GM19452 (cell line): ENCODE data around the gene AAMP.
"Not testable (repeated sequence)": the region's sequence is repeated elsewhere in the genome, so short reads cannot be mapped to it uniquely, and the experiment has no call there.

Source experiments
- ATAC-seq: cut with Tn5 transposase; IDR thresholded peaks from one replicate; pipeline ENCODE4 v1.9.1; 2021; ENCODE audit not compliant: unreplicated experiment

The AAMP gene

DNA sequence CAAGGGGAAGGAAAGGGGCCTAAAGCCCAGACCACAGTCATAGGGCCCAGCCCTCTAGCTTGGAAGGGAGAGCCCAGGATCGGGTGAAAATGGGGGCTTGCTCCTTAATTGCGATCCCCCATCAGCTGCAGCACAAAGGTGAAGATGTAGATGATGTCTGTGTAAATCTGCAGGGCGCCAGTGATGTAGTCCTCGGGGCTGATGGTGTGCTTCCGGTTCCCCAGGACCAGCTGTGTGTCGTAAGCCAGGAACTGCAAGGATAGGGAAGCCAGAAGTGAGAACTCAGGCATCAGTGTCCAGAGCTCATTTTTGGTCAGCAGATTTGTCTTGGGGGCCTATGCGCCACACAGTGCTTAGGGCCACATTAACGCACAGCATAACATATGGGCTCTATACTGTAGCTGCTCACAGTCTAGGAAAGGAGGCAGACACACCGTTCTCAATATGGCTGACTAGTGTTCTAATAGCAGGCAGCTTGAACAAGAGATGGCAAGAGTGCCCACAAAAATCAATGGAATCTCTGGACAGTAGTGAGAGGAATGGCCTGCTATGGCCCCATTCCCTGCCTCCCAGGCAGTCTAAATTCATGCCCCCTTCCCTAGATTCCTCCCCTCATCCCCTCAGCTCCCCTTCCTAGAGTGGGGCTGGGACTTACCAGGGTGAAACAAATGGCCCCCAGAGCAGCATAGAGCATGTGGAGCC, 5.6 kb upstream of the AAMP start:
- no peak for ATAC-seq

DNA sequence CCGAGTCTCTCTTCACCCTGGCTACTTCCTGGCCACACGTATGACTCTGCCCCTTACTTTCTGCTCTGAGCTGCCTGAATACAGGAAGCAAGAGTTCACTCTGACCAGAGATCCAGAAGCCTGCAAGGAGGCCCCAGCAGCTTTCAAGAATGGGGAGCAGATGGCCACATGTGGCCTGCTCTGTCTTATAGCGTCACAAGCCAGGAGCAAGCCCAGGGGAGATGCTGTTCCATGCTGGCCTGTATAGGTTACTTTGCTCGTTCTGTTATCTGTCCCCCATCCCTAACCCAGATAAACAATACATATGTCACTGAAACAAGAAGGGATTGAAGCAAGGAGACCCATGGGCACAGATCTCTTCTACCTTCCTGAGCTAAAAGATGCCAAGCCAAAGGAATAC, 4.6 kb upstream of the AAMP start:
- no peak for ATAC-seq

DNA sequence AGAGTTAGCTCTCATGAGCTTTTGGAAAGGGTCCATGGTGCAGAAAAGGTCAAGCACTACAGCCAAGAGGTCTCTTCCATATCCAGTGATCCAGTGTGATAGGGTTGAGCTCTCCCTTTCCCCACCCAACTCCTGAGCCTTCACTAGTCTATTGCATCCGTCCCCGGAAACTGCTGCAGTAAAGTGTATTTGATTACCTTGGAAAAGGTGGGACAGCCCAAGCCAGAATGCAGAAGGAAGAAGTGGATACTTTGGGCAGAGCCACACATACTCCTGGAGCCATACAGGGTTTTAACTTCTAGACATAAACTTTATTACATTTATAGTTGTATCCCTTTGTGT, 3.9 kb upstream of the AAMP start:
- ATAC-seq: no peak

DNA sequence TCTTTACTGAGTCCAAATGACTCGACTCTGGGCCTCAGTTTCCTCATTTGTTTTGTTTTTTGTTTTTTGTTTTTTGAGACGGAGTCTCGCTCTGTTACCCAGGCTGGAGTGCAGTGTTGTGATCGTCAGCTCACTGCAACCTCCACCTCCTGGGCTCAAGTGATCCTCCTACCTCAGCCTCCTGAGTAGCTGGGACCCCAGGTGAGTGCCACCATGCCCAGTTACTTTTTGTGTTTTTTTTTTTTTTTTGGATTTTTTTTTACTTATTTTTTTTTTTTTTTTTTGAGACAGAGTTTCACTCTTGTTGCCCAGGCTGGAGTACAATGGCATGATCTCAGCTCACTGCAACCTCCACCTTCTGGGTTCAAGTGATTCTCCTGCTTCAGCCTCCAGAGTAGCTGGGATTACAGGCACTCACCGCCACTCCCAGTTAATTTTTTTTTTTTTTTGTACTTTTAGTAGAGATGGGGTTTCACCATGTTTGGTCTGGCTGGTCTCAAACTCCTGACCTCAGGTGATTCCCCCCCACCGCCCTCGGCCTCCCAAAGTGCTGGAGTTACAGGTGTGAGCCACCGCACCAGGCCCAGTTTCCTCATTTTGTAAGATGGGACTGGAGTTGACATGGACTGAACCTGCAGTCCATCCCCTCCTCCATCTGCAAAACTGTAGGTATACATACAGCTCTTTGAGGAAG, 3.4 kb upstream of the AAMP start:
- not testable (repeated sequence) for ATAC-seq

DNA sequence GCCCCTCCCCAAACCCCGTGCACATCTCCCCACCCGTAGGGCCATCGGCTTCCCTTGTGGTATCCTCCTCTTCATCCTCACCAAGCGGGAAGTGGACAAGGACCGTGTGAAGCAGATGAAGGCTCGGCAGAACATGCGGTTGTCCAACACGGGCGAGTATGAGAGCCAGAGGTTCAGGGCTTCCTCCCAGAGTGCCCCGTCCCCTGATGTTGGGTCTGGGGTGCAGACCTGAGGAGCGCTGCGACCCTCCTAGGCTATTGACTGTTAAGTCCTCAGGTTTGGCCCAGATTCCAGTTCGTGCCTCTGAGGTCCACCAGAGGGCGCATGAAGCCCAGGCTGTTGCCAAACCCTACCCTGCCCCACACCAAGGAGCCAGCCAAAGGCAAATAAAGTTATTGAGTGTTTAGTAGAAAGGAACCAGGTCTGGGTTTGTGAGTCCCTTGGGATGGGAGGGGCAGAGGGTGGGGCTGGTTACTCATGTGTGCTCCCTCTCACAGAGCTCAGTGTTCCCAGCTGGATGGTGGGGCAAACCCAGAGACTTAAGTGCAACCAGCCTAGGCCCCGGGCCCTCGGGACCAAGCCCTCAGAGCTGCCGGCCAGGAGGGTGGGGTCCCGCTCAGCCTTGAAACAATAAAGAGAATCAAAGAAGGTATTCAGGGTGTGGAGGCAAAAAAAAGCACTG, 2.7 kb upstream of the AAMP start:
- ATAC-seq: no peak

DNA sequence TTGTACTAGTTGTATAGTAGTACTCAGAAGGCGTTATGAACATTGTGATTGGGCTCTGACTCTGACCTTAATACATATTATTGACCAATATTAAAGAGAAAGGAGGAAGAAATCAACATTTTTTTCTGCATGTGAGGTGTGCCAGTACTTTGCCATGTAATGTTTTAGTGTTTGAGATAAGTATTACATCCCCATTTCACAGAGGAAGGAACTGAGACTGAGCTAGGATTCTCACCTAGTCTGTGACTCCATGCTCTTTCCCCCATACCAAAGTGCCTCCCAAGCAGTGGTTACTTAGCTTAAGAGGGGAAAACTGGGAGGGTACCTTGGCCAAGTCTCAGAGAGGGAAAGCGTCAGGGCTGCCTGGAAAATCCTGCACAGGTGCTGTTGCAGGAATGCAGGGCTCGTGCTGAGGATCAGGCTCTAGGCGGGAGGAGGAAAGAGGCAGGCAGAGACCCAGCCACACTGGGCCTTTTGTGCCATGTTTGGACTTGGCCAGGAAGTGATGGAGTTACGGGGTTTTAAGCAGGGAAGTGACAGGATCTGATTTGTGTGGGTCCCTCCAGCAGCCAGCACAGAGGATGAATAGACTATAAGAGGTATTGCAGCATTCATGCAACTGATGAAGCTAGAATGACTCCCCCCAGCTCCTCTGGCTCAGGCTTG, 2.1 kb upstream of the AAMP start:
- no peak for ATAC-seq

DNA sequence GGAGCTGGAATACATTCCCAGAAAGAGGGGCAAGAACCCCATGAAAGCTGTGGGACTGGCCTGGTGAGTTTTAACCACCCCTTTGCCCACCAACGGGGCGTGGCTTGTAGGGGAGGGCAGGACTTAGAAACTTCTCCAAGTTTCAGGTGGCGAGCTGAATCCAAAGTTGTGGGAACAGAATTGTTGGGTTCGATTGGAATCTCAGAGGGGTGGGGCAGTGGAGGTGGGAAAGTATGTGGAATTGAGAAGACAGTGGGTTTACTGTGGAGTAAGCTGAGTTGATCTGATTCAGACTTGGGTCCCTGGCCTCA, 1.5 kb upstream of the AAMP start:
- no peak for ATAC-seq

DNA sequence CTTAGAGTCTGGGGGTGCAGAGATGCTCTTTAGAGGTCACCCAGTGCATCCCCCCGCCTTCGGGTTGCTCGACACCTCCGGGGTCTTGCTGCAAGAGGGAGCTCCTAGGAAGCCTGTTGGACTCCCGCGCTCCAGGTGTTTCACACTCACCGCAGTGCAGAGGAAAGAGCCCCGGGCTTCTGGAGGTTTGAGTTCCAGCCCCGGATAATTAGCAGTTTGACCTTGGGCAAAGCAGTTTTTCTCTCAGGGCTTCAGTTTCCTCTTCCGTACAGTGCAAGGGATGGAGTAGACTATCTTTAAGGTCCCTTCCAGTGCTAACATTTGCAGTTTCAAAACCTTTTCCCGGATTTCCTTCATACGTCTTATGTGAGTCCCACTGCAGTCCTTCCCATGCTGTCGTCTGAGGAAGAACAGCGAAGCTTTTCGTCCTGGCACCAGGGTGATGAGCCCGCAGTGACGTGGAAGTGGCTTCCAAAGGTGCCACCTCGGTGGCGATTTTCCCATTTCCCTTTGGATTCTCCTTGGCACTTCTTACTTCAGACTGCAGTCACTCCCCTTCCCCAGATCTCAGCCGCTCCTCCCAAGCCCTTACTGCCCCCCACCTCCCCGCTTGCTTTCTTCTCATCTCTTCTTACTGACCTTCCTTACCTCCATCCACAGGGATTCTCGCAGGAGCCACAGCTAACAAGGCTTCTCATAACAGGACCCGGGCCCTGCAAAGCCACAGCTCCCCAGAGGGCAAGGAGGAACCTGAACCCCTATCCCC, 967 bp upstream of the AAMP start:
- ATAC-seq: no peak

DNA sequence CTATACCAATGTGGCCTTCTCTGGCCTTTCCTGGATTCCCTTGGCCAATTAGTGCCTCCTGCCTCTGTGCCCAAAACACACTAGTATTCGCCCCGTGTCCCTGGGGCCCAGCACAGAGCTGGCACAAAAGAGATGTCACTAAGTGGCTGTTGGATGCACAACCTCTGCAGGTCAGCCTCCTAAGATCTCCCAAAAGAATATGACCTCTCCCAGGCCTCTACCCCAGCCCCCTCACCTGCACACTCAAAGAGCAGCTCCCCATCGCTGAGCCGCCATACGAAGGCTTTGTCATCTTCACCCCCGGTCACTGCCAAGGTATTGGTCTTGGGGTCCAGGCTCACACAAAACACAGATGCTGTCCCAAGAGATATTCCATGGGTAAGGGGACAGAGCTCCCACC, 2.7 kb downstream of the AAMP start:
- no peak for ATAC-seq

DNA sequence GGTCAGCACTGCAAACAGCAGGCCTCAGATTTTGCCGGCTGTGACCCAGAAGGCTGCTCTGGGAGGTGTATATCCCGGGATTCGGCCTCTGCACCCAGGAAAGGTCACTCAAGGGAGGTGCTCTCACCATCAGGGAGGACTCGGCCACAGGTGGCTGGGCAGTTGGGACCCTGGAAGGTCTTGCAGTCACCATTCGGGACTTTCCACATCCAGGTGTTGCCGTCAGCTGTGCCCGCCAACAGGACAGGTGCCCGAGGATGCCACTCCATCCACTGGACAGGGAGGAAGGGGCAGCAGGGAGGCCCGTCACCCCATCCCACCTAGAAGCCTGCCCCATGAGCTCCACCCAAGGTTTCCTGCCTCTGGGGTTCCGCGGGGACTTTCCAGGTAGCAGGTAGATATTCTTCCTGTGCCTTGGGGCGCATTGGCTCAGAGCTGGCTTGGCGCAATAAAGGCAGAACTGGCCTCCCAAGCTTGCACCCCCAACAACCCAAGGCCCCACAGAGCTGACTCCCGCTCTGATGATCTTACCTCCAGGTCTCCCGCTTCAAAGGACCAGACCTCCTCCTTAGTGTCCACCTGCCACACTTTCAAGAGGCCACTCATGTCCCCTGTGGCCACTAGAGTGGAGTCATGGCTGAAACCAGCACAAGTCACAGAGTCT, 3.5 kb downstream of the AAMP start:
- ATAC-seq: no peak

DNA sequence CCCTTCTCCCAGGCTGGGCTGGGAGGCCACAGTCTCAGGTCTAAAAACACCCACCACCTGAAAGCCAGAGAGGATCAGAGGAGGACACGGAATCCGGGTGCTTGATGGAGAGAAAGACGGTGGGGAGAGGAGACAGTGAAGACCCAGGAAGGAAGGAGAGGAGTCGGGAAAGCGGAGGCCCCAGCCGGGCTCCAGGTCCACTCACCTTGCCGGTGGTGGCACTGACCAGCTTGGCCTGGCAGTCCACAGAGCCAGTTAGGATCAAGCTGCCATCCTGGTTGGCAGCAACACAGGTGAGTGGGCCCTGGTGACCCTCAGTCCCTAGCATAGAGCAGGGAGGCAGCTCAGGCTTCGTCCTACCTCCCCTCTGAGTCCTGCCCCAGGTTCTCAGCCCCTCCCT, 4.3 kb downstream of the AAMP start:
- ATAC-seq: no peak

DNA sequence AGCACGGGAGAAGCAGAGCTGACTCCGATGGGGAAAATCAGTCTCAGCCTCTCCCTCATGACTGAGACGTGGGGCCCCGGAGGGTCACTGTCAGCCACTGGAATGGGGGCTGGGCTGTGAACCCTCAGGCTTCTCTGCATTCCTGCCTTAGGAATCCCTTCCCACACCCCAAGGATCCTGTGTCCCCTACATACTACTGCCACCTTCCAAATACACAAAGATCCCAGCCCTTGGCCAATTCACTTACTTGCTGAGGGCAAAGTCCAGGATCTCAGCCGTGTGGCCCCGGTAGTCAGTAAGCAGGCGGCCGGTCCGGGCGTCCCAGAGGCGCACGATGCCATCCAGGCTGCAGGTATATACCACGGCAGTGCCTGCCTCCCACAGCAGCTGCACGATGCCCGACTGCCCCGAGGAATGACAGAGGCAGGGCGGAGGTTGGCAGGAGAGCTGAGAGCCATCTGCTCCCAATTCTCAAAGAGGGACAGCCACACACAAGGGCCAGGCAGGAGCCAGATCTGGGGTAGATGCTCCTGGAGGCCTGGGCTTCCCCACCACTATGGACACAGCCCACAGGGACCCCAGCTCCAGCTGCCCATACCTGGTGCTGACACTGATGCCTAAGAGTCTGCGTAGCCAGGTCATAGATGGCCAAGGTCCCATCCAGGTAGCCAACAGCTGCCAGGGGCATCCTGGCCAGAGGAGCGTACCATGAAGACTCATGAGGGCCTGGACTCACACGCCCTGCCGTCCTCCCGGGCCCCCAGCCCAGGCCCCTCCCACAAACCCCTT, 5.0 kb downstream of the AAMP start:
- ATAC-seq: no peak

DNA sequence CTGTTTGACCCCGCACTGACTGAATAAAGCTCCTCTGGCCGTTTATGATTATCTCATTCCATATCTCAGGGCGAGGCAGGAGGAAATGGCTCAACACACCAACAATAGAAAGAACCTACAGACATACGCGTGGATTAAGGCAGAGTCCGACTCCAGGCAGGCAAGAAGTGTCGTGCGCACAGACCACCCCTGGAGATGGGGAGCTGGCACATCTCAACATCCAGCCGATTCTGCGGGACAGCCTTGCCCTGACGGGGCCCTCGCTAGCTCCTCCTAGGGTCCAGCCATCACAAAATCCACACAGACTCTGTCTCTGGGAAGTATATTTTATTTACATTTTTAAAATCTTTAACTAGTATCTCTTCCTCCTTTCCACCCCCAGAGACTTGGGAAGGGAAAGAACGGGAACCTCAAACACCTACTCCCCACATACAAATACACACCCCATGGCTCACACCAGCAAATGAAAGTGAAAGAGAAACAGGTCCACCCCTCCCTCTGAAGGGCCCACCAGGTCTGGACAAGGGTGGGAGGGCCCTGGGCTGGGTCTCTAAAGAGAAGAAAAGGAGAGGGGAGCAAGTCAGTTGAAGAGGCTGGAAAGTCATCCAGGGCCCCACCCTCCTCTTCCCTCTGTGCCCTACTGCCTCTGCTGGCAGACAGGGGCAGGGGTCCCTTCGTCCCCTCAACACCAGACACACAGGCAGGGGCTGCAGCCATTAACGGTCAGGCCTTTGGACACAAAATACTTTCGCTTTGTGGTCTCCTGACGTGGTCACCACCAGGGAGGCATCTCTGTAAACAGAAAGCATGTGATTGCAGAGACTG, 5.9 kb downstream of the AAMP start:
- no peak for ATAC-seq

DNA sequence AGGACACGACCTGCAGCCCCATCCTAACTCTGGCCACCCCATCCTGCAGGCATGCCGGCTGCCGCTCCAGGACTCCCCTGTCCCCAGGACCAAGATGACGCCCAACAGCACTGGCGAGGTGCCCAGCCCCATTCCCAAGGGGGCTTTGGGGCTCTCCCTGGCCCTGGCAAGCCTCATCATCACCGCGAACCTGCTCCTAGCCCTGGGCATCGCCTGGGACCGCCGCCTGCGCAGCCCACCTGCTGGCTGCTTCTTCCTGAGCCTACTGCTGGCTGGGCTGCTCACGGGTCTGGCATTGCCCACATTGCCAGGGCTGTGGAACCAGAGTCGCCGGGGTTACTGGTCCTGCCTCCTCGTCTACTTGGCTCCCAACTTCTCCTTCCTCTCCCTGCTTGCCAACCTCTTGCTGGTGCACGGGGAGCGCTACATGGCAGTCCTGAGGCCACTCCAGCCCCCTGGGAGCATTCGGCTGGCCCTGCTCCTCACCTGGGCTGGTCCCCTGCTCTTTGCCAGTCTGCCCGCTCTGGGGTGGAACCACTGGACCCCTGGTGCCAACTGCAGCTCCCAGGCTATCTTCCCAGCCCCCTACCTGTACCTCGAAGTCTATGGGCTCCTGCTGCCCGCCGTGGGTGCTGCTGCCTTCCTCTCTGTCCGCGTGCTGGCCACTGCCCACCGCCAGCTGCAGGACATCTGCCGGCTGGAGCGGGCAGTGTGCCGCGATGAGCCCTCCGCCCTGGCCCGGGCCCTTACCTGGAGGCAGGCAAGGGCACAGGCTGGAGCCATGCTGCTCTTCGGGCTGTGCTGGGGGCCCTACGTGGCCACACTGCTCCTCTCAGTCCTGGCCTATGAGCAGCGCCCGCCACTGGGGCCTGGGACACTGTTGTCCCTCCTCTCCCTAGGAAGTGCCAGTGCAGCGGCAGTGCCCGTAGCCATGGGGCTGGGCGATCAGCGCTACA, 7.0 kb downstream of the AAMP start:
- ATAC-seq: no peak

DNA sequence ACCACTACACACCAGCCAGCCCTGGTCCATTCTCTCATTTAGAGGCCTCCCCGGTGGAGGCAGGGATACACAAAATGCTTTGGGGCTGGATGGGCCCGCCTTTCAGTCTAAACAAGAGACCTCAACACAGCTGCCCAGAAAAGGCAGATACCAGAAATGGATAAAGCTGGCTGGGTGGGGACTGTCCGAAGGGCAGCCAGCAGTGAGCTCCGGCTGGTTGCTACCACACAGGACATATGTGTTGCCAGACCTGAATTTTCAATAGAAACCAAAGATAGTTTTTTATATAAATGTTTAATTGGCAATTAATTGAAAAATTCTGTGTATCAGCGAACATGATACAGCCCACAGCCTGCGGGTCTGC, 7.7 kb downstream of the AAMP start:
- no peak for ATAC-seq

DNA sequence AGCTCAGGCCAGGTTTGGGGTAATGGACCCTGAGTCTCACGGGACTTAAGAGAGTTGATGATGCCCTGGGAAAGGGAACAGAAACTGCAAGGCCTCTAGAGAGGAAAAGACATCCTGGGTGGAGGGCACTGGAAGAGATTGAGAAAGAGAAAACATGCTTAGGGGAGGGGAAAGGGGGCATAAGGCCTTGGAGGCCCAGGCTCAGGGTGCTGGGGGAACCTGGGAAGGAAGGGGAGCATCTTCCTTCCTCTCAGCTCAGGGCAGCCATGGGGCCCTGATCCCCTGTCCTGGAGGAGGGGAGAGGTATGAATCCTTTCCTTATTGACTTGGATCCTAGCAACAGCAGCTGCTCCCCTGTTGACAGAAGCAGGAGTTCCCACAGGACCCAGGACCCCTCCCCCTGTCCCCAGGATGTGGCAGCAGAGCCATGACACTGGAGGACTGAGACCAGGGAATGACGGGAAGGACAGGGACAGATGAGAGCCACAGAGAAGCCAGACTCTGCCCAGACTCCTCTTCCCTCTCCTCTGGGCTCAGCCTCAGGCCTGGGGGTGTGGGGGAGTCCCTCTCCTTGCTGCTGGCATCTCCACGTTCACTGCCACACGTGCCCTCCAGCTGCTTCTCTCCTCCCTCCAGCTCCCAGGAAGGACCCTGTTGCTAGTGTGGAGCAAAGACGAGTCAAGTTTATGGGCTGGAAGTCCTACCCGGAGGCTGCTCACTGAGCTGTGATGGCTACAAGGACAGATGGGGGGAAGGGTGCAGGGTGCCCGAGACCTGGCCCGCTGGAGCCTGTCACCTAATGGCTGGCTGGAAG, 8.3 kb downstream of the AAMP start:
- ATAC-seq: no peak

DNA sequence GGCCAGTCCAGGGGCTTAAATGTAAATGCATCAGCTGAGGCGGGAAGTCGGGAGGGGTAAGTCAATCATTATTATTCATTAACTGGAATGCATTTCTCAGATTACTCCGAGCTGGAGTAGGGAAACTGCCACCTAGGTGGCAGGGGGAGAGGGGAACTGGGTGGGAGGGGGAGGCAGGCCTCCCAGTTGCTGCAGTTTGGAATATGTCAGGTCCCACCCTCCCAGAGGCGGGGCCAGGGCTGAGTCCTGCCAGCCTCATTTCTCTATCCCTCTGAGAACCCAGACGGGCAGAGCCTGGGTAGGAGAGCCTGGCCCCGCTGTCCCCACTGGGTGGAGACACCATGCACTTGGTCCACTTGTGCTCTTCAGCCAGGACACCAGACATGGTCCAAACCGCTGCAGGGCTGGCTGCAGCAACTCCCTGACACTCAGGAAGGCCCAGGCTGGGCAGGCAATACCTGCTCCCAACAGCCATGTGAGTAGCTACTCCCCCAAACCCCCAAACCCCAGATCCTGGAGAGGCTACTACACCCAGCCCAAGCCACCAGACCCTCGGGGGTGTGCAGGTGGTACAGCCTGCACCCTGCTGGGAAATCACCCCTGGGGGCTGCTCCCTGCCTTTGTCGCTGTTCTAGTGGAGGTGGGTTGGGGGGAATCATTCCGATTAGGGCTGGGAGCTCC, 9.1 kb downstream of the AAMP start, which contains the start of gene GPBAR1:
Gene GPBAR1, plus strand, starts transcription at position 274 of the 681 bp plus-strand sequence. CDS start 1,710 bp downstream, outside the sequence.
- ATAC-seq: no peak
